ENCODE data around the gene CCL4. TPM values are rescaled to one million over a fixed set of nuclear protein-coding genes. Genes with fewer than 3 reads are reported as not detected.
"Not testable (repeated sequence)": the region's sequence is repeated elsewhere in the genome, so short reads cannot be mapped to it uniquely, and the experiment has no call there.

Gene CCL4
- total RNA-seq, 1 donor from 2014 or later, result 23.4 TPM

GRCh38 chr17:36104246-36104645 is 619 bp downstream of the CCL4 start:
- H3K27me3 ChIP-seq (ENCODE audit: insufficient read depth, low read length); H3K36me3 ChIP-seq (ENCODE audit: insufficient read depth, low read length); H3K27ac ChIP-seq (ENCODE audit: low read depth, low read length); H3K4me2 ChIP-seq (ENCODE audit: low read length); H3K27ac Mint-ChIP-seq (ENCODE audit: unreplicated experiment); H4K20me1 ChIP-seq (ENCODE audit: insufficient read depth, low read length); DNase-seq (ENCODE audit: low read depth); H3K4me1 Mint-ChIP-seq (ENCODE audit: low read depth, unreplicated experiment); H2AFZ ChIP-seq (ENCODE audit: low read depth, low read length); FAIRE-seq; H3K4me3 Mint-ChIP-seq (ENCODE audit: unreplicated experiment); H3K4me3 ChIP-seq (ENCODE audit: insufficient read depth, low read depth, low read length); H3K4me1 ChIP-seq (ENCODE audit: insufficient read depth, low read length); H3K79me2 ChIP-seq (ENCODE audit: insufficient read depth, low read length); H3K9me3 Mint-ChIP-seq (ENCODE audit: unreplicated experiment); H3K9ac ChIP-seq (ENCODE audit: low read length); H3K9me3 ChIP-seq (ENCODE audit: insufficient read depth, low read depth, low read length); H3K36me3 Mint-ChIP-seq (ENCODE audit: low read depth, unreplicated experiment): not testable (repeated sequence)
- peaks cover 27% of the 10 kb centered on the region for H3K27me3 Mint-ChIP-seq (ENCODE audit: low read depth, unreplicated experiment)

GRCh38 chr17:36104701-36105181 is 1.1 kb downstream of the CCL4 start:
- Histone ChIP-seq H3K36me3 (ENCODE audit: insufficient read depth, low read length) (no peaks in the 10 kb centered on the region), H3K9ac (ENCODE audit: low read length) (no peak overlapping the region), H4K20me1 (ENCODE audit: insufficient read depth, low read length) (no peaks in the 10 kb centered on the region), H3K9me3 (ENCODE audit: insufficient read depth, low read depth, low read length) (no peaks in the 10 kb centered on the region), H3K4me3 (ENCODE audit: insufficient read depth, low read depth, low read length) (no peak overlapping the region), H3K4me1 (ENCODE audit: insufficient read depth, low read length) (no peaks in the 10 kb centered on the region), H3K27me3 (ENCODE audit: insufficient read depth, low read length) (no peaks in the 10 kb centered on the region), H3K27ac (ENCODE audit: low read depth, low read length) (no peak overlapping the region), H2AFZ (ENCODE audit: low read depth, low read length) (no peak overlapping the region), H3K79me2 (ENCODE audit: insufficient read depth, low read length) (no peaks in the 10 kb centered on the region), H3K4me2 (ENCODE audit: low read length) (no peak overlapping the region)
- Mint-ChIP-seq H3K27me3 (ENCODE audit: low read depth, unreplicated experiment) (peaks cover 27% of the 10 kb centered on the region), H3K9me3 (ENCODE audit: unreplicated experiment) (no peaks in the 10 kb centered on the region), H3K27ac (ENCODE audit: unreplicated experiment) (no peak overlapping the region), H3K4me3 (ENCODE audit: unreplicated experiment) (no peak overlapping the region), H3K4me1 (ENCODE audit: low read depth, unreplicated experiment) (no peaks in the 10 kb centered on the region), H3K36me3 (ENCODE audit: low read depth, unreplicated experiment) (no peaks in the 10 kb centered on the region)
- FAIRE-seq, result no peak
- TF ChIP-seq CTCF (IDR thresholded peaks at IDR 0.05; ENCODE audit: insufficient read depth, low read depth, low read length) (no peak), EZH2 (IDR thresholded peaks at IDR 0.05; ENCODE audit: insufficient read depth, low read length) (no peak)
- no peak for DNase-seq (ENCODE audit: low read depth)

GRCh38 chr17:36105781-36106492 is 2.3 kb downstream of the CCL4 start:
- H3K9me3 ChIP-seq (ENCODE audit: insufficient read depth, low read depth, low read length), result no peaks in the 10 kb centered on the region
- H3K4me1 ChIP-seq (ENCODE audit: insufficient read depth, low read length), result no peaks in the 10 kb centered on the region
- no peak for TF ChIP-seq CTCF (IDR thresholded peaks at IDR 0.05; ENCODE audit: insufficient read depth, low read depth, low read length)
- no peak for TF ChIP-seq EZH2 (IDR thresholded peaks at IDR 0.05; ENCODE audit: insufficient read depth, low read length)
- no peak for FAIRE-seq
- peaks cover 27% of the 10 kb centered on the region for H3K27me3 Mint-ChIP-seq (ENCODE audit: low read depth, unreplicated experiment)
- H4K20me1 ChIP-seq (ENCODE audit: insufficient read depth, low read length), result no peaks in the 10 kb centered on the region
- H3K27ac Mint-ChIP-seq (ENCODE audit: unreplicated experiment), result no peak overlapping the region
- H3K27ac ChIP-seq (ENCODE audit: low read depth, low read length), result no peak overlapping the region
- H3K4me3 Mint-ChIP-seq (ENCODE audit: unreplicated experiment), result no peak overlapping the region
- H3K79me2 ChIP-seq (ENCODE audit: insufficient read depth, low read length), result no peaks in the 10 kb centered on the region
- H3K36me3 Mint-ChIP-seq (ENCODE audit: low read depth, unreplicated experiment), result no peaks in the 10 kb centered on the region
- no peak for DNase-seq (ENCODE audit: low read depth)
- H3K4me3 ChIP-seq (ENCODE audit: insufficient read depth, low read depth, low read length), result no peak overlapping the region
- H2AFZ ChIP-seq (ENCODE audit: low read depth, low read length), result no peak overlapping the region
- H3K36me3 ChIP-seq (ENCODE audit: insufficient read depth, low read length), result no peaks in the 10 kb centered on the region
- no peak overlapping the region for H3K9ac ChIP-seq (ENCODE audit: low read length)
- H3K4me1 Mint-ChIP-seq (ENCODE audit: low read depth, unreplicated experiment), result no peaks in the 10 kb centered on the region
- H3K4me2 ChIP-seq (ENCODE audit: low read length), result no peak overlapping the region
- peaks cover 4% of the 10 kb centered on the region for H3K9me3 Mint-ChIP-seq (ENCODE audit: unreplicated experiment)
- no peaks in the 10 kb centered on the region for H3K27me3 ChIP-seq (ENCODE audit: insufficient read depth, low read length)

Data from astrocyte (in vitro differentiated cells and primary cell).